KMS-11 (cell line): ENCODE measurements around the gene CA11.

Source experiments
- H2AFZ ChIP-seq: fragments of 200-600 bp; sonication (generic); 2 replicates; pipeline ENCODE4 v1.6.1; 2016; ENCODE audit warnings: antibody characterized with exemption, mixed run types, low read depth
- H3K27ac ChIP-seq: fragments of 200-600 bp; sonication (generic); 2 replicates; pipeline ENCODE4 v1.6.1; 2016; ENCODE audit warnings: mild to moderate bottlenecking, mixed run types
- H3K27me3 ChIP-seq: fragments of 200-600 bp; sonication (generic); 2 replicates; pipeline ENCODE4 v1.6.1; 2017; ENCODE audit warnings: mild to moderate bottlenecking, low read depth, mixed run types, moderate library complexity; ENCODE audit not compliant: insufficient read depth
- H3K36me3 ChIP-seq: fragments of 200-600 bp; sonication (generic); 2 replicates; pipeline ENCODE4 v1.6.1; 2017; ENCODE audit warnings: mild to moderate bottlenecking, mixed run types; ENCODE audit not compliant: insufficient read depth
- H3K4me1 ChIP-seq: fragments of 200-600 bp; sonication (generic); 2 replicates; pipeline ENCODE4 v1.6.1; 2016; ENCODE audit warnings: mild to moderate bottlenecking, low read depth, mixed run types; ENCODE audit not compliant: poor library complexity, severe bottlenecking
- H3K4me2 ChIP-seq: fragments of 200-600 bp; sonication (generic); 2 replicates; pipeline ENCODE4 v1.7.0; 2016; ENCODE audit warnings: mild to moderate bottlenecking, mixed run types
- H3K4me3 ChIP-seq: fragments of 200-600 bp; sonication (generic); IDR thresholded peaks from 2 replicates; pipeline ENCODE4 v1.6.1; 2017; ENCODE audit warnings: low read depth, low read length, mixed read lengths; ENCODE audit not compliant: insufficient read depth
- H3K79me2 ChIP-seq: fragments of 200-600 bp; sonication (generic); 2 replicates; pipeline ENCODE4 v1.6.1; 2016; ENCODE audit warnings: low read depth, mixed run types; ENCODE audit not compliant: insufficient read depth
- H3K9ac ChIP-seq: fragments of 200-600 bp; sonication (generic); 2 replicates; pipeline ENCODE4 v1.6.1; 2016; ENCODE audit warnings: mild to moderate bottlenecking, mixed run types
- H4K20me1 ChIP-seq: fragments of 200-600 bp; sonication (generic); 2 replicates; pipeline ENCODE4 v1.6.1; 2016; ENCODE audit warnings: mild to moderate bottlenecking, mixed run types; ENCODE audit not compliant: insufficient read depth
- TF ChIP-seq, protein P1 (sequence below): fragments of 200-600 bp; sonication (generic); conservative IDR thresholded peaks from 2 replicates; pipeline ENCODE4 v1.6.1; 2017; ENCODE audit warnings: low read depth, mild to moderate bottlenecking, antibody characterized with exemption, low read length, moderate library complexity, mixed read lengths

CA11 gene

DNA sequence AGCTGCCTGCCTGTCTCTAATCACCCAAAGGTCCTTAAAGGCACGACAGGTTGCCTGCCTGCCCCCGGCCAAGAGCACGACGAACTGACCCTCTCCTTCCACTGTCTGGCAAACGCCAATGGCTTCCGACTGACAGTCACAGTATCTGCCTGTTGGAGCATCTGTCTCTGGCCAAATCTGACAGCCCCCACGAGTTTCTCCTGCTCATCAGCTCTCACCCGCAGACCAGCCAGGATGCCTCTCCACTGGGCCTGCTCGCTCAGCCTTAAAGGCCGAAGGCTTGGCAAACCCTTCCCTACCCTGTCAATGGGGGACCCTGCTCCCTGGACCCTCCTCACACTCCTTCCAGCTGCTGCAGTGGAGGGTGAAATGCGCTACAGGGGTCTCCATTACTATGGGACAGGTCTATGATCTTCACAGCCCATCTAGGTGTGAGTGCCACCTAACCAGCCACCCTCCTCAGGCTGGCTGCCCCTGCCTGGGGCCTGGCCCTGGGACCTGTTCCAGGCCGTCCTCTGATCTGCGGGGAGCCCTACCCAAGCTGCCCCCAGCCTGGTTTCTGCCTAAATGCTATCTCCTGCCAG, 32.0 kb downstream of the CA11 start:
- no peak overlapping the region for H2AFZ ChIP-seq
- peaks cover 26% of the 10 kb centered on the region for H3K79me2 ChIP-seq
- TF ChIP-seq, protein P1, sequence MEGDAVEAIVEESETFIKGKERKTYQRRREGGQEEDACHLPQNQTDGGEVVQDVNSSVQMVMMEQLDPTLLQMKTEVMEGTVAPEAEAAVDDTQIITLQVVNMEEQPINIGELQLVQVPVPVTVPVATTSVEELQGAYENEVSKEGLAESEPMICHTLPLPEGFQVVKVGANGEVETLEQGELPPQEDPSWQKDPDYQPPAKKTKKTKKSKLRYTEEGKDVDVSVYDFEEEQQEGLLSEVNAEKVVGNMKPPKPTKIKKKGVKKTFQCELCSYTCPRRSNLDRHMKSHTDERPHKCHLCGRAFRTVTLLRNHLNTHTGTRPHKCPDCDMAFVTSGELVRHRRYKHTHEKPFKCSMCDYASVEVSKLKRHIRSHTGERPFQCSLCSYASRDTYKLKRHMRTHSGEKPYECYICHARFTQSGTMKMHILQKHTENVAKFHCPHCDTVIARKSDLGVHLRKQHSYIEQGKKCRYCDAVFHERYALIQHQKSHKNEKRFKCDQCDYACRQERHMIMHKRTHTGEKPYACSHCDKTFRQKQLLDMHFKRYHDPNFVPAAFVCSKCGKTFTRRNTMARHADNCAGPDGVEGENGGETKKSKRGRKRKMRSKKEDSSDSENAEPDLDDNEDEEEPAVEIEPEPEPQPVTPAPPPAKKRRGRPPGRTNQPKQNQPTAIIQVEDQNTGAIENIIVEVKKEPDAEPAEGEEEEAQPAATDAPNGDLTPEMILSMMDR = no peak
- no peak overlapping the region for H3K27ac ChIP-seq
- no peaks in the 10 kb centered on the region for H3K27me3 ChIP-seq
- no peak overlapping the region for H3K9ac ChIP-seq
- H3K4me3 ChIP-seq = no peak overlapping the region
- peaks cover 11% of the 10 kb centered on the region for H3K4me1 ChIP-seq
- H3K36me3 ChIP-seq = peaks cover 10% of the 10 kb centered on the region; the same call in 1 of the 2 replicates
- H3K4me2 ChIP-seq = no peak overlapping the region
- H4K20me1 ChIP-seq = peaks cover 26% of the 10 kb centered on the region

- peaks cover 10% of the 10 kb centered on the region; the same call in 1 of the 2 replicates for H3K36me3 ChIP-seq
- H4K20me1 ChIP-seq = peaks cover 26% of the 10 kb centered on the region
- H3K27me3 ChIP-seq = no peaks in the 10 kb centered on the region
- TF ChIP-seq, protein P1 = no peak
- H3K79me2 ChIP-seq = peaks cover 19% of the 10 kb centered on the region
- H3K27ac ChIP-seq = no peak overlapping the region
- H3K4me3 ChIP-seq = no peak overlapping the region
- no peak overlapping the region for H3K4me2 ChIP-seq
- H2AFZ ChIP-seq = no peak overlapping the region
- no peak overlapping the region for H3K9ac ChIP-seq
- peaks cover 15% of the 10 kb centered on the region for H3K4me1 ChIP-seq
Measured at GRCh38 chr19:48613024-48613851, 32.7 kb downstream of the CA11 start.

- TF ChIP-seq, protein P1 = no peak
- Histone ChIP-seq H4K20me1 (peaks cover 12% of the 10 kb centered on the region), H2AFZ (no peak overlapping the region), H3K9ac (no peak overlapping the region), H3K27ac (no peak overlapping the region), H3K36me3 (peaks cover 3% of the 10 kb centered on the region; the same call in 1 of the 2 replicates), H3K4me3 (no peak overlapping the region), H3K4me2 (no peak overlapping the region), H3K4me1 (peaks cover 6% of the 10 kb centered on the region), H3K79me2 (peaks cover 5% of the 10 kb centered on the region), H3K27me3 (peaks cover 11% of the 10 kb centered on the region; the same call in 1 of the 2 replicates)
Measured at GRCh38 chr19:48611872-48612271, 34.1 kb downstream of the CA11 start.

GRCh38 chr19:48609571-48610108, 36.3 kb downstream of the CA11 start:
- Histone ChIP-seq H4K20me1 (peaks cover 2% of the 10 kb centered on the region; the same call in 1 of the 2 replicates), H3K27me3 (peaks cover 22% of the 10 kb centered on the region), H2AFZ (no peak overlapping the region), H3K27ac (no peak overlapping the region), H3K9ac (no peak overlapping the region), H3K4me1 (peaks cover 6% of the 10 kb centered on the region), H3K4me2 (peak overlapping the region; percentile 34; the same call in 1 of the 2 replicates), H3K4me3 (no peak overlapping the region), H3K79me2 (no peaks in the 10 kb centered on the region), H3K36me3 (no peaks in the 10 kb centered on the region)
- TF ChIP-seq, protein P1 = no peak
